HEK293 (cell line): Measurements from ENCODE around the gene NKAP.

ENCODE experiments used
- ELK4 ChIP-seq: IDR thresholded peaks from 2 replicates; pipeline ENCODE4 v1.6.1; 2011; ENCODE audit warnings: mild to moderate bottlenecking, low read depth, low read length, borderline replicate concordance
- IKZF3 ChIP-seq: fragments of 450-650 bp; IDR thresholded peaks from 2 replicates; pipeline ENCODE4 v1.5.0; 2018; ENCODE audit warnings: missing biosample characterization, mild to moderate bottlenecking, missing genetic modification characterization, moderate library complexity
- KLF9 ChIP-seq: fragments of 450-650 bp; formaldehyde crosslinking; IDR thresholded peaks from 2 replicates; pipeline ENCODE4 v1.5.1; 2016; ENCODE audit warnings: missing biosample characterization, missing genetic modification characterization, low read depth
- MYNN ChIP-seq: fragments of 450-650 bp; formaldehyde crosslinking; IDR thresholded peaks from 2 replicates; pipeline ENCODE4 v1.5.1; 2016; ENCODE audit warnings: missing biosample characterization, missing genetic modification characterization, borderline replicate concordance
- MZF1 ChIP-seq: fragments of 450-650 bp; formaldehyde crosslinking; IDR thresholded peaks from 2 replicates; pipeline ENCODE4 v1.5.1; 2017; ENCODE audit warnings: missing biosample characterization, missing genetic modification characterization, borderline replicate concordance
- OSR2 ChIP-seq: fragments of 450-650 bp; formaldehyde crosslinking; IDR thresholded peaks from 2 replicates; pipeline ENCODE4 v1.5.1; 2016; ENCODE audit warnings: missing biosample characterization, missing genetic modification characterization
- PBX3 ChIP-seq: sonication (generic); formaldehyde crosslinking; IDR thresholded peaks from 2 replicates; pipeline ENCODE4 v1.8.1; 2022; ENCODE audit warnings: mild to moderate bottlenecking, moderate library complexity, missing genetic modification reagents
- SP3 ChIP-seq: fragments of 450-650 bp; formaldehyde crosslinking; IDR thresholded peaks from 2 replicates; pipeline ENCODE4 v1.5.1; 2016; ENCODE audit warnings: missing biosample characterization, missing genetic modification characterization
- SP7 ChIP-seq: fragments of 450-650 bp; formaldehyde crosslinking; IDR thresholded peaks from 2 replicates; pipeline ENCODE4 v1.5.1; 2016; ENCODE audit warnings: missing biosample characterization, missing genetic modification characterization
- ZBTB8A ChIP-seq: fragments of 450-650 bp; formaldehyde crosslinking; IDR thresholded peaks from 2 replicates; pipeline ENCODE4 v1.5.1; 2016; ENCODE audit warnings: missing biosample characterization, missing genetic modification characterization
- ZFP37 ChIP-seq: fragments of 450-650 bp; formaldehyde crosslinking; IDR thresholded peaks from 2 replicates; pipeline ENCODE4 v1.5.1; 2016; ENCODE audit warnings: missing biosample characterization, missing genetic modification characterization
- ZNF133 ChIP-seq: fragments of 450-650 bp; formaldehyde crosslinking; IDR thresholded peaks from 2 replicates; pipeline ENCODE4 v1.5.1; 2016; ENCODE audit warnings: missing biosample characterization, missing genetic modification characterization
- ZNF174 ChIP-seq: fragments of 450-650 bp; formaldehyde crosslinking; IDR thresholded peaks from 2 replicates; pipeline ENCODE4 v1.5.0; 2017; ENCODE audit warnings: missing biosample characterization, mild to moderate bottlenecking, missing genetic modification characterization
- ZNF214 ChIP-seq: fragments of 450-650 bp; formaldehyde crosslinking; IDR thresholded peaks from 2 replicates; pipeline ENCODE4 v1.5.1; 2017; ENCODE audit warnings: missing biosample characterization, mild to moderate bottlenecking, missing genetic modification characterization, borderline replicate concordance
- ZNF24 ChIP-seq: fragments of 450-650 bp; formaldehyde crosslinking; IDR thresholded peaks from 2 replicates; pipeline ENCODE4 v1.5.1; 2016; ENCODE audit warnings: missing biosample characterization, missing genetic modification characterization
- ZNF274 ChIP-seq, 2 experiments: fragments of 200-500 bp in 1 of 2; fragments of 450-650 bp in 1 of 2; sonication (Bioruptor generic) in 1 of 2; formaldehyde crosslinking in 1 of 2; IDR thresholded peaks; 2 replicates each; pipeline versions ENCODE4 v1.5.1 to v1.6.1; 2014 to 2016; ENCODE audit warnings: borderline replicate concordance in 1 of 2, inconsistent platforms in 1 of 2, low read length in 1 of 2, missing biosample characterization in 1 of 2, missing genetic modification characterization in 1 of 2
- ZNF324 ChIP-seq: fragments of 450-650 bp; formaldehyde crosslinking; IDR thresholded peaks from 2 replicates; pipeline ENCODE4 v1.5.1; 2016; ENCODE audit warnings: missing biosample characterization, missing genetic modification characterization
- ZNF341 ChIP-seq: fragments of 450-650 bp; formaldehyde crosslinking; IDR thresholded peaks from 2 replicates; pipeline ENCODE4; 2016; ENCODE audit warnings: low read depth, missing biosample characterization, missing genetic modification characterization
- ZNF530 ChIP-seq: fragments of 450-650 bp; formaldehyde crosslinking; IDR thresholded peaks from 2 replicates; pipeline ENCODE4 v1.5.1; 2016; ENCODE audit warnings: low read depth, missing biosample characterization, missing genetic modification characterization
- ZNF548 ChIP-seq: fragments of 450-650 bp; formaldehyde crosslinking; IDR thresholded peaks from 2 replicates; pipeline ENCODE4 v1.5.1; 2016; ENCODE audit warnings: missing biosample characterization, missing genetic modification characterization
- ZNF585B ChIP-seq: fragments of 450-650 bp; formaldehyde crosslinking; IDR thresholded peaks from 2 replicates; pipeline ENCODE4 v1.5.1; 2016; ENCODE audit warnings: missing biosample characterization, missing genetic modification characterization
- ZNF600 ChIP-seq: fragments of 450-650 bp; formaldehyde crosslinking; IDR thresholded peaks from 2 replicates; pipeline ENCODE4 v1.5.1; 2016; ENCODE audit warnings: missing biosample characterization, missing genetic modification characterization
- ZNF623 ChIP-seq: fragments of 450-650 bp; formaldehyde crosslinking; IDR thresholded peaks from 2 replicates; pipeline ENCODE4 v1.5.1; 2016; ENCODE audit warnings: missing biosample characterization, missing genetic modification characterization
- ZNF626 ChIP-seq: fragments of 450-650 bp; sonication (Bioruptor Pico); formaldehyde crosslinking; IDR thresholded peaks from 2 replicates; pipeline ENCODE4 v1.5.1; 2018; ENCODE audit warnings: missing biosample characterization, missing genetic modification characterization, inconsistent platforms
- ZNF658 ChIP-seq: fragments of 450-650 bp; formaldehyde crosslinking; IDR thresholded peaks from 2 replicates; pipeline ENCODE4; 2016; ENCODE audit warnings: missing biosample characterization, missing genetic modification characterization
- ZNF777 ChIP-seq: fragments of 450-650 bp; formaldehyde crosslinking; IDR thresholded peaks from 2 replicates; pipeline ENCODE4 v1.5.1; 2017; ENCODE audit warnings: missing biosample characterization, missing genetic modification characterization, borderline replicate concordance
- ZNF785 ChIP-seq: fragments of 450-650 bp; formaldehyde crosslinking; IDR thresholded peaks from 2 replicates; pipeline ENCODE4 v1.5.1; 2016; ENCODE audit warnings: missing biosample characterization, missing genetic modification characterization
- ZNF792 ChIP-seq: fragments of 450-650 bp; formaldehyde crosslinking; IDR thresholded peaks from 2 replicates; pipeline ENCODE4 v1.5.1; 2016; ENCODE audit warnings: missing biosample characterization, missing genetic modification characterization
- ZNF843 ChIP-seq: fragments of 450-650 bp; formaldehyde crosslinking; IDR thresholded peaks from 2 replicates; pipeline ENCODE4 v1.5.1; 2016; ENCODE audit warnings: missing biosample characterization, missing genetic modification characterization
- TF ChIP-seq, protein P1 (sequence below): fragments of 450-650 bp; formaldehyde crosslinking; IDR thresholded peaks from 2 replicates; pipeline ENCODE4 v1.5.1; 2016; ENCODE audit warnings: missing biosample characterization, missing genetic modification characterization
- TF ChIP-seq, protein P2 (sequence below): fragments of 450-650 bp; formaldehyde crosslinking; conservative IDR thresholded peaks from 2 replicates; pipeline ENCODE4 v1.5.1; 2016; ENCODE audit warnings: low read depth, missing biosample characterization, missing genetic modification characterization

NKAP gene

DNA sequence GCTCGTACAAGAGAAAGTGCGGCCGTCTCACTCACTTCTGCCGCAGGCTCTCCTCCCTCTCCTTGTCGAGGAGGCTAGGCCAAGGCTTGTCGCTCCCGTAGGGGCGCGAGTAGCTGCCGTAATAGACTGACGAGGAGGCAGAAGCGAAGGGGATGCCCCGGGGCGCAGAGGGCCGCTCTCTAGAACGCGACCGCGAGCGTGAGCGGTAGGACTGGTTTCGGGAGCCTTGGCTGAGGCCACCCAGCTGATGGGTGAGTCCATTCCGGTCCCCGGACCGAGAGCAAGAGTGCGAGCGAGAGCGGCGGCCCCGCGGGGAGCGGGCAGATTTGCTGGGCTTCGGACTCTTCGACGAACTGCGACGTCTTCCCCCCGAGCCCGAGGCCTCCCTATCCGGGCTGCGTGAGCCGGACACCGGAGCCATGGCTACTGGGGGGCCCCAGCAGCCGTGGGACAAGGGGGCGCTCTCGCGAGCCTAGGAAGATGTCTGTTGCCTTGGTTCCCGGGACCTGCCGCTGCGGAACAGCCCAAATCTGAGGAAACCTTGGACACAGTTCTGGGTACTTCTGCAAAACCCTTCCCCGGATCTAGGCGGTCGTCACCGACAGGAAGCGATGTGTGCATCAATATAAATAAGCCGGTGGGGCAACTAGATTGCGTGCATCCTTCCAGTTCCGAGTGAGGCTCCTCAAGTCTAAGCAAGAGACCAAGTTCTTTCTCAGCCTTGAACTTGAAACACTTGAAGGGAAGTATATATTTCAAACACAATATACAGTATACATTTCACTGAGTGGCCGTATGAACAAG is at the start of gene NKAP (continued):
- 0 out of 2 replicates have a peak, but pooled peaks have one; percentile 49 for TF ChIP-seq ZNF843 (tag by site-specific recombination)
- no peak for TF ChIP-seq MYNN (tag by site-specific recombination)
- no peak for TF ChIP-seq ELK4
- TF ChIP-seq ZNF623 (tag by site-specific recombination), result 0 out of 2 replicates have a peak, but pooled peaks have one; percentile 15
- TF ChIP-seq, protein P1, sequence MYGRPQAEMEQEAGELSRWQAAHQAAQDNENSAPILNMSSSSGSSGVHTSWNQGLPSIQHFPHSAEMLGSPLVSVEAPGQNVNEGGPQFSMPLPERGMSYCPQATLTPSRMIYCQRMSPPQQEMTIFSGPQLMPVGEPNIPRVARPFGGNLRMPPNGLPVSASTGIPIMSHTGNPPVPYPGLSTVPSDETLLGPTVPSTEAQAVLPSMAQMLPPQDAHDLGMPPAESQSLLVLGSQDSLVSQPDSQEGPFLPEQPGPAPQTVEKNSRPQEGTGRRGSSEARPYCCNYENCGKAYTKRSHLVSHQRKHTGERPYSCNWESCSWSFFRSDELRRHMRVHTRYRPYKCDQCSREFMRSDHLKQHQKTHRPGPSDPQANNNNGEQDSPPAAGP, result peak; percentile 61; the same call in 1 of the 2 replicates
- TF ChIP-seq ZNF133 (tag by site-specific recombination), result no peak
- peak; percentile 68; the same call in 1 of the 2 replicates for TF ChIP-seq ZNF777 (tag by site-specific recombination)
- TF ChIP-seq MZF1 (tag by site-specific recombination), result 0 out of 2 replicates have a peak, but pooled peaks have one; percentile 38
- TF ChIP-seq ZNF530, result no peak
- TF ChIP-seq OSR2 (tag by site-specific recombination), result peak; percentile 59; the same call in 1 of the 2 replicates
- TF ChIP-seq PBX3 (CRISPR knock-in tag), result no peak
- peak; percentile 86; the same call in 1 of the 2 replicates for TF ChIP-seq ZNF24
- no peak for TF ChIP-seq ZNF585B (tag by site-specific recombination)
- TF ChIP-seq ZNF792 (tag by site-specific recombination), result no peak
- TF ChIP-seq SP3 (tag by site-specific recombination), result peak; percentile 66
- peak; percentile 81 for TF ChIP-seq SP7 (tag by site-specific recombination)
- TF ChIP-seq ZNF626 (tag by site-specific recombination), result peak; percentile 62; the same call in 1 of the 2 replicates
- TF ChIP-seq ZNF341 (tag by site-specific recombination), result peak; percentile 91
- TF ChIP-seq, protein P2, sequence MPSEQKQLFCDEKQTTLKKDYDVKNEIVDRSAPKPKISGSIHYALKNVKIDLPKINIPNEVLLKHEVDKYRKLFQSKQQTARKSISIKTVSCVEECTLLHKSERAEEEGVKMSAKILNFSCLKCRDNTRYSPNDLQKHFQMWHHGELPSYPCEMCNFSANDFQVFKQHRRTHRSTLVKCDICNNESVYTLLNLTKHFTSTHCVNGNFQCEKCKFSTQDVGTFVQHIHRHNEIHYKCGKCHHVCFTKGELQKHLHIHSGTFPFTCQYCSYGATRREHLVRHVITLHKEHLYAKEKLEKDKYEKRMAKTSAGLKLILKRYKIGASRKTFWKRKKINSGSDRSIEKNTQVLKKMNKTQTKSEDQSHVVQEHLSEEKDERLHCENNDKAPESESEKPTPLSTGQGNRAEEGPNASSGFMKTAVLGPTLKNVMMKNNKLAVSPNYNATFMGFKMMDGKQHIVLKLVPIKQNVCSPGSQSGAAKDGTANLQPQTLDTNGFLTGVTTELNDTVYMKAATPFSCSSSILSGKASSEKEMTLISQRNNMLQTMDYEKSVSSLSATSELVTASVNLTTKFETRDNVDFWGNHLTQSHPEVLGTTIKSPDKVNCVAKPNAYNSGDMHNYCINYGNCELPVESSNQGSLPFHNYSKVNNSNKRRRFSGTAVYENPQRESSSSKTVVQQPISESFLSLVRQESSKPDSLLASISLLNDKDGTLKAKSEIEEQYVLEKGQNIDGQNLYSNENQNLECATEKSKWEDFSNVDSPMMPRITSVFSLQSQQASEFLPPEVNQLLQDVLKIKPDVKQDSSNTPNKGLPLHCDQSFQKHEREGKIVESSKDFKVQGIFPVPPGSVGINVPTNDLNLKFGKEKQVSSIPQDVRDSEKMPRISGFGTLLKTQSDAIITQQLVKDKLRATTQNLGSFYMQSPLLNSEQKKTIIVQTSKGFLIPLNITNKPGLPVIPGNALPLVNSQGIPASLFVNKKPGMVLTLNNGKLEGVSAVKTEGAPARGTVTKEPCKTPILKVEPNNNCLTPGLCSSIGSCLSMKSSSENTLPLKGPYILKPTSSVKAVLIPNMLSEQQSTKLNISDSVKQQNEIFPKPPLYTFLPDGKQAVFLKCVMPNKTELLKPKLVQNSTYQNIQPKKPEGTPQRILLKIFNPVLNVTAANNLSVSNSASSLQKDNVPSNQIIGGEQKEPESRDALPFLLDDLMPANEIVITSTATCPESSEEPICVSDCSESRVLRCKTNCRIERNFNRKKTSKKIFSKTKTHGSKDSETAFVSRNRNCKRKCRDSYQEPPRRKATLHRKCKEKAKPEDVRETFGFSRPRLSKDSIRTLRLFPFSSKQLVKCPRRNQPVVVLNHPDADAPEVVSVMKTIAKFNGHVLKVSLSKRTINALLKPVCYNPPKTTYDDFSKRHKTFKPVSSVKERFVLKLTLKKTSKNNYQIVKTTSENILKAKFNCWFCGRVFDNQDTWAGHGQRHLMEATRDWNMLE (tag by site-specific recombination), result peak; percentile 97
- no peak for TF ChIP-seq ZNF548 (tag by site-specific recombination)
- TF ChIP-seq ZNF214 (tag by site-specific recombination), result no peak
- no peak for TF ChIP-seq ZNF274 (IDR thresholded peaks at IDR 0.05; ENCODE audit: low read length)
- TF ChIP-seq ZNF274 (tag by site-specific recombination; IDR thresholded peaks at IDR 0.05; ENCODE audit: borderline replicate concordance), result no peak
- TF ChIP-seq ZNF658, result no peak
- no peak for TF ChIP-seq KLF9 (tag by site-specific recombination)
- no peak; the same call in none of the 2 replicates for TF ChIP-seq ZFP37 (tag by site-specific recombination)
- TF ChIP-seq ZNF600 (tag by site-specific recombination), result peak; percentile 47; the same call in 1 of the 2 replicates
- peak; percentile 80 for TF ChIP-seq IKZF3 (tag by site-specific recombination)
- TF ChIP-seq ZNF324 (tag by site-specific recombination), result peak; percentile 88; the same call in 1 of the 2 replicates
- no peak for TF ChIP-seq ZNF174
- peak; percentile 64 for TF ChIP-seq ZBTB8A
- TF ChIP-seq ZNF785 (tag by site-specific recombination), result no peak
